Liver (tissue), 3 donors: Measurements from ENCODE around the gene MSI2.

Source experiments
- CTCF ChIP-seq: fragments of 150-350 bp; IDR thresholded peaks from 2 replicates; pipeline ENCODE4 v1.5.1; 2017; ENCODE audit warnings: improper control_type of control experiment, low read depth, low read length; ENCODE audit not compliant: missing input control
- MAX ChIP-seq: IDR thresholded peaks from 2 replicates; pipeline ENCODE4 v1.6.1; 2016; ENCODE audit warnings: antibody characterized with exemption
- RAD21 ChIP-seq, 2 donors: IDR thresholded peaks; 2 replicates each; pipeline ENCODE4 v1.6.1; 2016; ENCODE audit warnings: antibody characterized with exemption in 2 of 2, mild to moderate bottlenecking in 2 of 2
- donor health status: healthy.
- donor health status: healthy.

GRCh38 chr17:57373048-57373447 lies 116.7 kb downstream of the MSI2 start:
- TF ChIP-seq CTCF = no peak
- TF ChIP-seq RAD21 (IDR thresholded peaks at IDR 0.05) = no peak
- no peak for TF ChIP-seq MAX
